GM23338 (cell line): ENCODE measurements around the gene TP53BP2. TPM values are rescaled to one million over a fixed set of nuclear protein-coding genes. Genes with fewer than 3 reads are reported as not detected.

Experiments used
- ATAC-seq: fragments of 200-7000 bp; cut with Tn5 transposase; 3 replicates; pipeline ENCODE4 v1.9.1; 2020
- DNase-seq: peaks from one replicate; pipeline ENCODE4 v3.0.0-alpha.2; 2015; ENCODE audit warnings: low spot score
- H2AFZ ChIP-seq: fragments of 200-600 bp; sonication (generic); 2 replicates; pipeline ENCODE4 v1.8.0; 2016; ENCODE audit warnings: antibody characterized with exemption, mild to moderate bottlenecking, moderate library complexity
- H3F3A ChIP-seq: fragments of 200-600 bp; sonication (generic); replicated peaks from 2 replicates; pipeline ENCODE4 v1.8.0; 2017; ENCODE audit warnings: antibody characterized with exemption, mixed run types, low read depth
- H3K27ac ChIP-seq: fragments of 200-600 bp; sonication (generic); 2 replicates; pipeline ENCODE4 v1.6.1; 2016; ENCODE audit warnings: low read depth
- H3K27me3 ChIP-seq: fragments of 200-600 bp; sonication (generic); 2 replicates; pipeline ENCODE4 v1.8.0; 2016; ENCODE audit warnings: mild to moderate bottlenecking, mixed run types, moderate library complexity; ENCODE audit not compliant: insufficient read depth
- H3K36me3 ChIP-seq: fragments of 200-600 bp; sonication (generic); 2 replicates; pipeline ENCODE4 v1.8.0; 2016; ENCODE audit warnings: mild to moderate bottlenecking; ENCODE audit not compliant: insufficient read depth
- H3K4me1 ChIP-seq: fragments of 200-600 bp; sonication (generic); 2 replicates; pipeline ENCODE4 v1.8.0; 2016; ENCODE audit warnings: mild to moderate bottlenecking, moderate library complexity; ENCODE audit not compliant: insufficient read depth
- H3K4me2 ChIP-seq: fragments of 200-600 bp; sonication (generic); 2 replicates; pipeline ENCODE4 v1.7.1; 2017; ENCODE audit warnings: mixed run types
- H3K4me3 ChIP-seq: fragments of 200-600 bp; sonication (generic); 2 replicates; pipeline ENCODE4 v1.6.1; 2016; ENCODE audit warnings: mixed run types
- H3K79me2 ChIP-seq: fragments of 200-600 bp; sonication (generic); replicated peaks from 2 replicates; pipeline ENCODE4 v1.8.0; 2017; ENCODE audit warnings: mild to moderate bottlenecking; ENCODE audit not compliant: insufficient read depth
- H3K9me2 ChIP-seq: fragments of 200-600 bp; sonication (generic); 2 replicates; pipeline ENCODE4 v1.8.0; 2017; ENCODE audit not compliant: insufficient read depth
- H4K20me1 ChIP-seq: fragments of 200-600 bp; sonication (generic); replicated peaks from 2 replicates; pipeline ENCODE4 v1.8.0; 2017; ENCODE audit warnings: mild to moderate bottlenecking; ENCODE audit not compliant: insufficient read depth
- H3K27ac Mint-ChIP-seq: 2 replicates; pipeline ENCODE4 v1.8.0; 2020; ENCODE audit warnings: inconsistent platforms, mild to moderate bottlenecking, moderate library complexity, mixed read lengths
- H3K27me3 Mint-ChIP-seq: 3 replicates; pipeline ENCODE4 v1.8.0; 2022; ENCODE audit warnings: low read depth, mild to moderate bottlenecking, moderate library complexity, mixed read lengths, inconsistent platforms; ENCODE audit not compliant: insufficient read depth, poor library complexity
- H3K36me3 Mint-ChIP-seq: 3 replicates; pipeline ENCODE4 v1.8.0; 2021; ENCODE audit warnings: low read depth, mild to moderate bottlenecking, inconsistent platforms, moderate library complexity, mixed read lengths
- H3K4me1 Mint-ChIP-seq: 3 replicates; pipeline ENCODE4 v1.8.0; 2020; ENCODE audit warnings: mild to moderate bottlenecking, inconsistent platforms, mixed read lengths
- H3K4me3 Mint-ChIP-seq: 3 replicates; pipeline ENCODE4 v1.8.0; 2021; ENCODE audit warnings: moderate library complexity, mild to moderate bottlenecking, inconsistent platforms, mixed read lengths
- H3K9me3 Mint-ChIP-seq: 3 replicates; pipeline ENCODE4 v1.8.0; 2020; ENCODE audit warnings: moderate library complexity, mild to moderate bottlenecking, inconsistent platforms, mixed read lengths
- CREB1 ChIP-seq: fragments of 250-450 bp; sonication (Bioruptor Pico); IDR thresholded peaks from 2 replicates; pipeline ENCODE4 v1.5.0; 2020; ENCODE audit warnings: low read depth, mild to moderate bottlenecking, moderate library complexity
- CTCF ChIP-seq, 2 experiments: fragments of 200-600 bp in 1 of 2; sonication (generic) in 1 of 2; conservative IDR thresholded peaks; 2 replicates each; pipeline versions ENCODE4 v1.5.1 to v1.6.1; 2016 to 2017; ENCODE audit warnings: antibody characterized with exemption in 2 of 2, low read depth in 2 of 2, mild to moderate bottlenecking in 2 of 2, moderate library complexity in 1 of 2
- ETS1 ChIP-seq: IDR thresholded peaks from 2 replicates; pipeline ENCODE4 v1.6.1; 2016; ENCODE audit warnings: antibody characterized with exemption
- EZH2 ChIP-seq: fragments of 200-600 bp; sonication (generic); IDR thresholded peaks from one replicate; pipeline ENCODE4 v1.8.0; 2017; ENCODE audit warnings: antibody characterized with exemption, mild to moderate bottlenecking, low read depth; ENCODE audit not compliant: unreplicated experiment
- NANOG ChIP-seq: IDR thresholded peaks from 2 replicates; pipeline ENCODE4 v1.6.1; 2016; ENCODE audit warnings: antibody characterized with exemption, borderline replicate concordance
- POLR2AphosphoS5 ChIP-seq: IDR thresholded peaks from 2 replicates; pipeline ENCODE4 v1.6.1; 2016; ENCODE audit warnings: antibody characterized with exemption, low read depth
- REST ChIP-seq: IDR thresholded peaks from one replicate; pipeline ENCODE4 v1.6.1; 2018; ENCODE audit warnings: antibody characterized with exemption; ENCODE audit not compliant: unreplicated experiment
- STAT1 ChIP-seq: IDR thresholded peaks from one replicate; pipeline ENCODE4 v1.6.1; 2016; ENCODE audit warnings: antibody characterized with exemption; ENCODE audit not compliant: unreplicated experiment
- ZNF331 ChIP-seq: fragments of 250-450 bp; sonication (Bioruptor Pico); IDR thresholded peaks from 2 replicates; pipeline ENCODE4 v1.5.0; 2020; ENCODE audit warnings: low read depth, mild to moderate bottlenecking, moderate library complexity
- ZNF462 ChIP-seq: fragments of 250-450 bp; sonication (Bioruptor Pico); IDR thresholded peaks from 2 replicates; pipeline ENCODE4 v1.5.0; 2020; ENCODE audit warnings: mild to moderate bottlenecking, moderate library complexity
- polyA plus RNA-seq: library from polyadenylated mRNA; unstranded; fragments of >200 nt; fragmentation: Nextera tagmentation; extraction: Ambion mirVana; gene quantifications from 2 replicates; pipeline ENCODE4 v1.2.1, GENCODE V29; 2016
- total RNA-seq: library from RNA; depleted of rRNA; stranded (reverse); fragments of >200 nt; shearing (Covaris generic); gene quantifications from 2 replicates; pipeline ENCODE4 v1.2.3, GENCODE V29; 2014

TP53BP2 gene
- total and polyA plus RNA-seq, 2 experiments from 2014 or later: 10.1 to 32.9 TPM

- TF ChIP-seq ZNF462 (no peak), CTCF (conservative IDR thresholded peaks at IDR 0.05; ENCODE audit: low read depth in 2 of 2) (no peak)
Measured at GRCh38 chr1:223761411-223761810, 84.3 kb downstream of the TP53BP2 start (continued).

GRCh38 chr1:223760833-223761232 is 84.9 kb downstream of the TP53BP2 start:
- peaks cover 3% of the 10 kb centered on the region; the same call in 1 of the 3 replicates for H3K4me1 Mint-ChIP-seq
- Histone ChIP-seq H3K79me2 (no peaks in the 10 kb centered on the region), H3K9me2 (no peaks in the 10 kb centered on the region; the same call in 1 of the 2 replicates), H3K27me3 (no peaks in the 10 kb centered on the region), H3K4me1 (no peaks in the 10 kb centered on the region), H2AFZ (no peak overlapping the region), H3K36me3 (no peaks in the 10 kb centered on the region), H3F3A (no peaks in the 10 kb centered on the region), H3K4me2 (no peak overlapping the region), H3K4me3 (no peak overlapping the region), H4K20me1 (no peaks in the 10 kb centered on the region), H3K27ac (no peak overlapping the region)
- H3K27ac Mint-ChIP-seq: no peak overlapping the region
- H3K36me3 Mint-ChIP-seq: peaks cover 2% of the 10 kb centered on the region
- no peaks in the 10 kb centered on the region for H3K9me3 Mint-ChIP-seq
- peaks cover 11% of the 10 kb centered on the region for H3K27me3 Mint-ChIP-seq
- ATAC-seq: no peak
- no peak overlapping the region for H3K4me3 Mint-ChIP-seq
- no peak for DNase-seq
- TF ChIP-seq POLR2AphosphoS5 (no peak), NANOG (no peak), CREB1 (CRISPR knock-in tag) (no peak), ZNF331 (CRISPR knock-in tag) (no peak), REST (no peak), STAT1 (no peak), EZH2 (no peak), CTCF (conservative IDR thresholded peaks at IDR 0.05; ENCODE audit: low read depth in 2 of 2) (no peak), ETS1 (no peak)
